HUES48 (cell line): ENCODE measurements around the gene LRBA.

Experiments used
- H3K27ac ChIP-seq: one replicate; pipeline ENCODE4 v1.7.0; 2013; ENCODE audit warnings: low read depth, low read length, inconsistent platforms
- H3K27me3 ChIP-seq: 2 replicates; pipeline ENCODE4 v1.6.1; 2013; ENCODE audit warnings: mild to moderate bottlenecking, low read length; ENCODE audit not compliant: control insufficient read depth, insufficient read depth
- H3K36me3 ChIP-seq: 2 replicates; pipeline ENCODE4 v1.6.1; 2013; ENCODE audit warnings: low read length; ENCODE audit not compliant: control insufficient read depth, insufficient read depth
- H3K4me1 ChIP-seq: 2 replicates; pipeline ENCODE4 v1.6.1; 2013; ENCODE audit warnings: mild to moderate bottlenecking, low read length; ENCODE audit not compliant: control insufficient read depth, insufficient read depth
- H3K4me3 ChIP-seq: 2 replicates; pipeline ENCODE4 v1.5.1; 2013; ENCODE audit warnings: mild to moderate bottlenecking, low read depth, low read length
- H3K9ac ChIP-seq: 2 replicates; pipeline ENCODE4 v1.6.1; 2013; ENCODE audit warnings: mild to moderate bottlenecking, low read depth, low read length, moderate library complexity
- H3K9me3 ChIP-seq: 2 replicates; pipeline ENCODE4 v1.6.1; 2013; ENCODE audit warnings: low read length; ENCODE audit not compliant: control insufficient read depth, insufficient read depth

The LRBA gene

DNA sequence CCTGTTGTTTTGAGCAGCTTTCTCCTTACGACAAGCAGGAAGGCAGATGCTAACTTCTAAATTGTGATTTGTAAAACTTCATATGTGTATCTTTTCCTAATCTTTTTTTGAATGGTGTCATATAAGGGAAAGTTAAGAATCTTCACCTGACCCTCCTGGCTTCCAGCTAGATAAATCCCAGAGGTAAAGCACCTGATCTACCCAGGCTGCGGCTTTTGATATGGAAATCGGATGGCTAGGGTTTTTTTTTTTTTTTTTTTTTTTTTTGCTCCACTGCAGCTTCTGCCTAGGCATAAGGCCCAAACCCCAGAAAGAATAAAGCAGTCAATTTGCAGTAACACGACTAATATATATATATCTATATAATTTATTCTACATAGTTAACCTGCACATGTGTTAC, 423.2 kb downstream of the LRBA start:
- peak overlapping the region; percentile 50 for H3K4me3 ChIP-seq
- H3K27ac ChIP-seq, result peak overlapping the region; percentile 77
- no peaks in the 10 kb centered on the region for H3K27me3 ChIP-seq
- peaks cover 17% of the 10 kb centered on the region for H3K4me1 ChIP-seq
- no peaks in the 10 kb centered on the region for H3K9me3 ChIP-seq
- H3K9ac ChIP-seq, result no peak overlapping the region
- H3K36me3 ChIP-seq, result 0 out of 2 replicates have a peak, but pooled peaks cover 5% of the 10 kb centered on the region

DNA sequence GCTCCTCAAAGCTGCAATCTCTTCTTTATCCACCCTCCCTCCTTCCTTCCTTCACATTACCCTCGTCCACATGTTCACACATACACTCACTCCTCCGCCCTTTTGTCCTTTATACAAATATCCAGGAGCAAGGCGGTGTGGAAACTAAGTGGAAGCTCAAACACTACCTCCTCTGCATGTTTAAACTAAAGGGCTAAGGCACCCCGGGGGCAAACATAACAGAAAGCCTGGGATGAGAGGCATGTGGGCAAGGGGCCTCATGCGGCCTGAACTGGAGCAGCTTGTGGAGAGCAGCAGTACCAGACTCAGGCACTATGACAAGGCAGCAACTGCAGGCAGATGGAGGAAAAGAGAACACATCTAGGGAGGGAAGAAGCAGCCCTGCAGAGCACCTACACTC, 423.7 kb downstream of the LRBA start:
- Histone ChIP-seq H3K36me3 (0 out of 2 replicates have a peak, but pooled peaks cover 5% of the 10 kb centered on the region), H3K27me3 (0 out of 2 replicates have a peak, but pooled peaks cover under 1% of the 10 kb centered on the region), H3K4me3 (peak overlapping the region; percentile 50), H3K9ac (no peak overlapping the region), H3K27ac (peak overlapping the region; percentile 77), H3K9me3 (no peaks in the 10 kb centered on the region), H3K4me1 (peaks cover 17% of the 10 kb centered on the region)

GRCh38 chr4:150590631-150591030, 424.5 kb downstream of the LRBA start:
- H3K9me3 ChIP-seq, result no peaks in the 10 kb centered on the region
- no peak overlapping the region for H3K9ac ChIP-seq
- H3K4me1 ChIP-seq, result peaks cover 25% of the 10 kb centered on the region
- peak overlapping the region; percentile 50; the same call in 1 of the 2 replicates for H3K4me3 ChIP-seq
- H3K36me3 ChIP-seq, result 0 out of 2 replicates have a peak, but pooled peaks cover 5% of the 10 kb centered on the region
- peaks cover 8% of the 10 kb centered on the region for H3K27me3 ChIP-seq
- H3K27ac ChIP-seq, result no peak overlapping the region

DNA sequence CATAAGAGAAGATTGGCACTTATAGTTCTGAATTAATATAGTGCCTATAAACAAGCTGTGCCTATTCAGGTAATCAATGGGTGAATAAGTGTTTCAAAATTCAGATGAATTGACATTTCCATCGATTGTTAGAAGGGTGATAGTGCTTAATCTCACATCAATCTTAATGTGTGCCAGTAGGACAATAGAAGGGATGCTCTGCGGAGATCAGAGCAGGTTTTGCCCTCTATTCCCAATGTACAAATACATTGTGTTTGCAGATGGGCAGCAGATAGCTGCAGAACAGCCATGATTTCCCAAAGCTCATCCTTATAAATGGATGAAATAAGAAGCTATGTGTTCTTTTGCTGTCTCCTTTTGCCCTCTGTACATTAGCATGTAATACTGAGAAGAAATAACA, 425.9 kb downstream of the LRBA start:
- Histone ChIP-seq H3K9me3 (no peaks in the 10 kb centered on the region), H3K27me3 (peaks cover 23% of the 10 kb centered on the region), H3K9ac (no peak overlapping the region), H3K4me3 (no peak overlapping the region), H3K36me3 (0 out of 2 replicates have a peak, but pooled peaks cover 5% of the 10 kb centered on the region), H3K4me1 (peaks cover 38% of the 10 kb centered on the region), H3K27ac (no peak overlapping the region)

- H3K4me1 ChIP-seq, result peaks cover 43% of the 10 kb centered on the region
- no peak overlapping the region for H3K4me3 ChIP-seq
- no peak overlapping the region for H3K9ac ChIP-seq
- peaks cover 31% of the 10 kb centered on the region for H3K27me3 ChIP-seq
- no peaks in the 10 kb centered on the region for H3K9me3 ChIP-seq
- H3K27ac ChIP-seq, result no peak overlapping the region
- 0 out of 2 replicates have a peak, but pooled peaks cover 5% of the 10 kb centered on the region for H3K36me3 ChIP-seq
Observed at GRCh38 chr4:150588316-150588715, 426.8 kb downstream of the LRBA start.

GRCh38 chr4:150586162-150586810, 428.8 kb downstream of the LRBA start:
- H3K4me3 ChIP-seq, result no peak overlapping the region; the same call in 1 of the 2 replicates
- no peaks in the 10 kb centered on the region for H3K9me3 ChIP-seq
- H3K27me3 ChIP-seq, result peaks cover 51% of the 10 kb centered on the region
- no peak overlapping the region for H3K27ac ChIP-seq
- H3K9ac ChIP-seq, result no peak overlapping the region
- peaks cover 37% of the 10 kb centered on the region for H3K4me1 ChIP-seq
- 0 out of 2 replicates have a peak, but pooled peaks cover 5% of the 10 kb centered on the region for H3K36me3 ChIP-seq

DNA sequence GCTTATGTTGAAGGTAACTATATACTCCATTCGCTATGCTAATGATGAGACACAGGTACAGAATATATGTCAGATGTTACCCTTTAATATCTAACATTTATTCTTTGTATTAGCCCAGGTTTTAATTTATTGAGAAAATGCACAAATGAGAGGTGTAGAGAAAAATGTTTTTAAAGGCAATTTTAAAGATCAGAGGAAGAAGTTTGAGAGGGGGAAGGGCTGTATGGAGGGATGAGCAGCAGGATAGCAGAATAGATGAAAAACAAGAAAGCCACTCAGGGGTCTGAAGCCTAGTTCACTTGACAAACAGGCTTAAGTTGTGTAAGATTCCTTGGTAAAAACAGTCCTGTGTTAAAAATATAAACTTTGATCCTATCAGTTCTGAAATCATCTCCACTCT, 429.5 kb downstream of the LRBA start:
- Histone ChIP-seq H3K9me3 (no peaks in the 10 kb centered on the region), H3K9ac (no peak overlapping the region), H3K27me3 (peaks cover 57% of the 10 kb centered on the region), H3K36me3 (0 out of 2 replicates have a peak, but pooled peaks cover 5% of the 10 kb centered on the region), H3K27ac (no peak overlapping the region), H3K4me3 (peak overlapping the region; percentile 25; the same call in 1 of the 2 replicates), H3K4me1 (peaks cover 36% of the 10 kb centered on the region)

GRCh38 chr4:150584111-150584915, 430.8 kb downstream of the LRBA start:
- Histone ChIP-seq H3K36me3 (0 out of 2 replicates have a peak, but pooled peaks cover 4% of the 10 kb centered on the region), H3K4me3 (peak overlapping the region; percentile 72), H3K4me1 (peaks cover 41% of the 10 kb centered on the region), H3K27ac (no peak overlapping the region), H3K27me3 (peaks cover 70% of the 10 kb centered on the region), H3K9me3 (no peaks in the 10 kb centered on the region), H3K9ac (no peak overlapping the region)

GRCh38 chr4:150583287-150584110, 431.6 kb downstream of the LRBA start:
- Histone ChIP-seq H3K36me3 (no peaks in the 10 kb centered on the region), H3K27me3 (peaks cover 78% of the 10 kb centered on the region), H3K4me3 (peak overlapping the region; percentile 72), H3K27ac (no peak overlapping the region), H3K4me1 (peaks cover 47% of the 10 kb centered on the region), H3K9ac (no peak overlapping the region), H3K9me3 (no peaks in the 10 kb centered on the region)

DNA sequence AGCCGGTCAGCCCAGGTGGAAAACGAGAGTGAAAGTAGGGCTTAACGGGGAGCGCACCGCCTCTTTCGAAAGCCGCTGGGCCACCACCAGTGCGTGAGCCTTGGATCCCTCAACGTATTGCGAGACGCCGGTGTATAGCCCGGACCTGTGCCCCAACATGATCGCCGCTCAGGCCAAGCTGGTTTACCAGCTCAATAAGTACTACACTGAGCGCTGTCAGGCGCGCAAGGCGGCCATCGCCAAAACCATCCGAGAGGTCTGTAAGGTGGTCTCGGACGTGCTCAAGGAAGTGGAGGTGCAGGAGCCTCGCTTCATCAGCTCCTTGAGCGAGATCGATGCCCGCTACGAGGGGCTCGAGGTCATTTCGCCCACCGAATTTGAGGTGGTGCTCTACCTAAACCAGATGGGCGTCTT, 432.2 kb downstream of the LRBA start:
- no peak overlapping the region for H3K9ac ChIP-seq
- no peak overlapping the region for H3K27ac ChIP-seq
- H3K27me3 ChIP-seq, result peaks cover 85% of the 10 kb centered on the region
- no peaks in the 10 kb centered on the region for H3K36me3 ChIP-seq
- H3K9me3 ChIP-seq, result no peaks in the 10 kb centered on the region
- H3K4me3 ChIP-seq, result peak overlapping the region; percentile 72
- peaks cover 48% of the 10 kb centered on the region for H3K4me1 ChIP-seq
